Ramos (cell line): ENCODE data around the gene SF3B6.
"Not testable (repeated sequence)": the region's sequence is repeated elsewhere in the genome, so short reads cannot be mapped to it uniquely, and the experiment has no call there.

Experiments used
- in situ Hi-C: fragments of 300-500 bp; cut with MboI; formaldehyde crosslinking; loops from one replicate; pipeline ENCODE4 v1.14.3; 2022; ENCODE audit warnings: low sequenced_read_pairs; ENCODE audit not compliant: unreplicated experiment

The SF3B6 gene

DNA sequence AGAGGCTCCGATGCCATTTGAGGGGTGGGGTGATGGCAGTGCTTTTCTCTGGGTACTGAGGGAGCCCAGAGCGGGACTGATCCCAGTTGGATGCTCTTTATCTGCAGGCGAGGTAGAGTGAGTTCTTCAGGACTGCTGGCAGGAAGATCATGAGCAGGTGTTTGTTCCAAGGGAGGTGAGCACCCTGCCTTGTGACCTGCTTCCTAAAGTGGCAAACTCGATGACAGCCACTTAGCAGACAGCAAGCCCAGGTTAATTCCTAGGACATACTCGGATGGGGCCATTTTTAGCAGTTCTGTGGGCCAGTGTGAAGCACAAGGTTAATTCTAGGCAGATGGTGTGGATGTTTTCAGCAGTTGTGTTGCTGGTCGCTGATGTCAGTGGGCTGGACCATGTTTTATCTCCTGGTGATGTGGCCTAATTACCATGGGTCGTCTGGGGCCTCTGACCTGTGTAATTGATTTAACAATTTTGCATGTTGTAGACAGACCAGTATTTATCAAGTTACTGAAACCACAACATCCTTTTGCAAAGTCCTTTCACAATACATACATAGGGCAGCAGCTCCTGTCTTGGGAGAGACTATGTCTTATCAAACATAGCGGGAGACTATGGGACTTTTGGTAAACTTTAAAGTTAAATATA, 21.6 kb downstream of the SF3B6 start:
- in situ Hi-C loops: no loop called here

DNA sequence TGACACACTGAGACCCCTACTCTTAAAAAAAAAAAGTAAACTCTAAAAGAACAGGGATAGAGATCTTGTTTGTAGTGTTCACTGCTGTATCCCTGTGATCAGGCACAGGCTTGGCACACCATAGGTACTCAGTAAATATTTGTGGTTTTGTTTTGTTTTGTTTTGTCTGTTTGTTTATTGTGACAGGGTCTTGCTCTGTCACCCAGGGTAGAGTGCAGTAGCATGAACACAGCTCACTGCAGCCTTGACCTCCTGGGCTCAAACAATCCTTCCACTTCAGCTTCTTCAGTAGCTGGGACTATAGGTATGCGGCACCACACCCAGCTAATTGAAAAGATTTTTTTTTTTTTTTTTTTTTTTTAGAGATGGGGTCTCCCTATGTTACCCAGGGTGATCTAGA, 23.2 kb downstream of the SF3B6 start:
- in situ Hi-C loops: no loop called here

DNA sequence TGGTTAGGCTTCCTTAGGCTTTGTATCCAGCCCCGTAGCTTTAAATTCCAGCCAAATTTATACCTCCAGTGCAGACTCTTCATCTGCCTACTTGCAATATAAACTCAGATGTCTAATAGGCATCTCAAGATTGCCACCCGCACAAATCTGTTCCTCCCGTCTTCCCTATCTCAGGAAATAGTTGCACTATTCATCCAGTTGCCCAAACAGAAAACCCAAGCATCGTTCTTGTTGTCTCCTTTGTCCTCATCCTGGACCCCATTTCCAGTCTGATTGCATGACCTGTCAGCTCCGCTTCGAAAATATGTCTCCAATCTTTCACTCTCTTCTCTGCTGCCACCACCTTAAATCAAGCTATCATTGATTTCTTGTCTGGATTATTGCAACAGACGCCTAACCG, 24.3 kb downstream of the SF3B6 start:
- in situ Hi-C loops: no loop called here

DNA sequence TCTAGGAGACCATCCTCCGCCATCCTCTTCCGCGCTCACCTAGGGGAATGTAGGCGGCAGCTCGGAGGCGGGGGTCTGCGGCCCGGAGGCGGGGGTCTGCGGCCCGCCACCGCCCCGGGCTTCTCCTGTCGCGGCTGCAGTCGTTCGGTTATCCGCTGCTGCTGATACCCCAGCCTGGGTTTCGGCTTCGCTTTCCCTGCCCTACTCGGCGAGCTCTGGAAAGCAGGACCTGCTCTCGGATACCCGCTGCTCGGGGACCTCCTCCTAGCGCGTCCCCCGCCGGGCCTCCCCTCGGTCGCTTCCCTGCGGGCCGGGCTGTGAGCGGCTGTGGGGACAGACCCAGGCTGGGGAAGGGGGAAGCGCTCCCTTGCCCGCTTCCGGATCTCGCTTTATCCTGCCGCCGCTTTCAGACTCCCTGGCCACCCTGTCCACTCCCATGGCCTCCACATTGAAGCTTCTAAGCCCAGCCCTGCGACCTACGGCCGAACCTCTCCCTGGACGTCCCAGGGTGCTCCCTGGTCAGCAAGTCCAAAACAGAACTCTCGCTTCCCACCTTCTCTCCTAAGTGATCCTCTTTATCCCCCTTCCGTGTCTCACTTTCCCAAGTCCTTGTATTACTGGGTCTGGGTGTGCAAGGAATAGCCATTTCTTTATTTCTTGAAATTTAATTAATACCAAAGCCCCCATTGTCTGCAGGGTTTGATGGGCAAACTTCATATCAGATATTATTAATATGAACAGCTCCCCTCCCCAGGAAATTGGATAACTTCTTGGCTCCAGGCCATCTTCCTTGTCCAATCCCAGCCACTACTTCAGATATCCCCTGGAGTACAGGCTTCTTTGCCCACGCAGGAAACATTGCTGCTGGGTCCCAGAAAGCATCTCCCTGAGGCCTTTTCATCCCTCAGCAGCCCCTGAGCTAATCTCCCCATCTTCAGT, 25.8 kb downstream of the SF3B6 start:
- in situ Hi-C loops: no loop called here

DNA sequence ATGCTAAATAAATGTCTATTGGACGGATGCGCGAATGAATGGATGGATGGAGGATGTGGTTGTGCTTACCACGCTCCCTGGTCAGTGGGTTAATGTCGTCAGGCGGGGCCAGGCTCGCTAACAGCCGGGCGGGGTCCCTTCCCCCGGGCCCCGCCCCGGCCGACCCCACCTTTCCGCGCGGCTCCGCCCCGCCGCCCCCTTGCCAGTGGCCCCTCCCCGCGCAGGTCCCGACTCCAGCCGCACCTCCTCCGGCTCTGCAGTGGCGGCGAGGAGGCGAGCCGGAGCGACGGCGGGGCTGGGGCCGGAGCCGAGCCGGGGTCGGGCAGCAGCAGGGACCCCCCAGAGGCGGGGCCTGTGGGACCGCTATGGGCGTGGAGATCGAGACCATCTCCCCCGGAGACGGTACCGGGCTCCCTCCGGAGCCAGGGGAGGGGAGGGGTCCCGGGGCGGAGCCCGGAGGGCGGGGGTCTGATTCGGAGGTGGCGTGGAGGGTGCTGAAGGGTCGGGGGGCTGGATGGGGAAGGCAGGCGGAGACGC, 26.6 kb downstream of the SF3B6 start, which contains the start of gene FKBP1B:
Gene FKBP1B, plus strand, starts transcription at position 257 of the 537 bp plus-strand sequence. Its CDS starts 109 bp downstream, at position 366.
- in situ Hi-C loops: no loop called here

DNA sequence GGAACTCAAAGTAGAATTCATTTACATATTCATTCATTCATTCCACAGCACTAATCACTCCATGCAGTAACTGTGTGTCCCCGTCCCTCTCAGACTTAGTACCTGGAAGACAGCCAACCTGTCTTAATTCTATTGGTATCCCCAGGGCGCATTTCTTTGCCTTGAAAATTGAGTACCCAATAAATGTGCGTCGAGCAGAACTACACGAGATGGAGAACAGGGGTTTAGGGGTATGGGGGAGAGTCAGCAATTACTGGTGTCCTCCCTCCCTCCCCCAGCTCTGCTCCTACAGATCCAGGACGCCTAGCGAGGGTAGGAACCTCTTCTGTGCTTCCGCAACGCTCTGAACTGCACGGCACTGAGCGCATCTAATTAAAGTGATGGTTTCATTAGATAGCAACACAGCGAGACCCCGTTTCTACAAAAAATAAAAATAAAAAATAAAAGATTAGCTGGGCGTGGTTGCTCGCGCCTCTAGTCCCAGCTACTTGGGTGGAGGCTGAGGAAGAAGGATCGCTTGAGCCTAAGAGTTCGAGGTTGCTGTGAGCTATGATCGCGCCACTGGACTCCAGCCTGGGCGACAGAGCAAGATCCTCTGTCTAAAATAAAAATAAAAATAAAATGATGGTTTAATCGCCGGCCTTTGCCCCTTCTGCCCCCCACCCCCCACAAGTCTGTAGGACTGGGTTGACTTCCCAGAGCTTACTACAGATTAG, 27.2 kb downstream of the SF3B6 start:
- in situ Hi-C loops: no loop called here

DNA sequence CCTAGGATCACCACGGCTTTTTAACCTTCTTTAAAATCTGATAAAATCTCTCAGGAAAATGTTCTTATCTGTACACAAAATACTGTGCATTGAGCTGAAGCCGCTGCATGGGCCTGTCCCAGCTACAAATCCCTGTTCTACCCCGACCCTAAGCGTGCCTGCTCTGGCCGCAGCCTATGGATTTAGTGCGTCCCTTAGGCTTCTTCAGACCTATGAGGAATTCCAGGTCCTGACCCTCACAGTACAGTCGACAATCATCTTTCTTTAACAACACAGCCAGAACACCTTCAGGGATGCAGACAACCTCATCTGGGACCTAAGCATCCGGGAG, 28.5 kb downstream of the SF3B6 start:
- in situ Hi-C loops: no loop called here

DNA sequence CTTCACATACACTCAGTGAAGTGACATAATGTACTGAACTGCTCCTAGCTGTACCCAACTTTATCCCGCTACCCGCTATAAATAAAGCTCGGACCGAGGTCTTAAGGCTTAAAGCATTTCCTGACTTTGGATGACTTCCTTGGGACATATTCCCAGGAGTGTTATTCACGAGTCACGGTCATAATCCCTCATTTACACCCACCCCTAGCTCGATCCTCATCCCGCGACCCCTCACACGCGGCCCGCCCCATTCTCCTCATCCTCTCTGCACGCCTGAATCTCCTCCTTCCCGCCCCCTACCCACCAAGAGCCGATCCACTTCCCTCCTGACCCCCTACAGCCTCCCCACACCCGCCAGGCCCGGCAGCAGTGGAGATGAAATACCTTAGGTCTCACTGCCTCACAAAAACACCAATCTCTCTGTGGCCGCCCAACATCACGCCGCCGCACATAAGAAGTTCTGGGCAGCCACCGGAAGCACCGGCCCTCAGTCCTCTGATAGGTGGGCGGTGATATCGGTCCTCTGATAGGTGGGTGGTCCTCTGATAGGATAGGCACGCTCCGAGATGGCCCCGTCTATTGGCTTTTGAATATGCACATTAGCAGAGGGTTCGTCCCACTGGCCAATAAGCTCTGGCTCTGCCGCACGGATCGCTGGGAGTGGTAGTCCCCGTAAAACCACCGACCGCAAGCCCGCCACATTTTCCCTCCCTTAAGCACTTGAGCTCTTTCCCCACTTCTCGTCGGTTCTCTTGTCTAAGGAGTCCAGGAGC, 29.0 kb downstream of the SF3B6 start, which contains the start of gene WDCP:
Gene WDCP, minus strand, starts transcription at position 462 of the 773 bp plus-strand sequence. CDS start 7,897 bp downstream, outside the sequence.
- in situ Hi-C loops: no loop called here

DNA sequence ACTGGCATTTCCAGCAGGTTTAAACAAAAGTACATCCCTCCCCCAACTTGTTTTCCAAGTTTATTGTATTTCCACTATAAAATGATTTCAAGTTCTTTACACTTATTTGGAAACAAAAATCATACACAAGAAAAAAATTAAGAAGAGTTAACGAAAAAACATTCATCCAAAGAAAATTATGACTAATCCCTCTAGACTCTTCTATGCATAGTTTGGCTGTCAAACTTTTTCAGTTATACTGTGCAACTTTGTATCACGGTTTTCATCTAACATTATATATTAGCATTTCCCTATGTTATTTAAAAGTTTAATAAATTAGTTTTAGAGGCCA, 29.6 kb downstream of the SF3B6 start:
- in situ Hi-C loops: no loop called here

DNA sequence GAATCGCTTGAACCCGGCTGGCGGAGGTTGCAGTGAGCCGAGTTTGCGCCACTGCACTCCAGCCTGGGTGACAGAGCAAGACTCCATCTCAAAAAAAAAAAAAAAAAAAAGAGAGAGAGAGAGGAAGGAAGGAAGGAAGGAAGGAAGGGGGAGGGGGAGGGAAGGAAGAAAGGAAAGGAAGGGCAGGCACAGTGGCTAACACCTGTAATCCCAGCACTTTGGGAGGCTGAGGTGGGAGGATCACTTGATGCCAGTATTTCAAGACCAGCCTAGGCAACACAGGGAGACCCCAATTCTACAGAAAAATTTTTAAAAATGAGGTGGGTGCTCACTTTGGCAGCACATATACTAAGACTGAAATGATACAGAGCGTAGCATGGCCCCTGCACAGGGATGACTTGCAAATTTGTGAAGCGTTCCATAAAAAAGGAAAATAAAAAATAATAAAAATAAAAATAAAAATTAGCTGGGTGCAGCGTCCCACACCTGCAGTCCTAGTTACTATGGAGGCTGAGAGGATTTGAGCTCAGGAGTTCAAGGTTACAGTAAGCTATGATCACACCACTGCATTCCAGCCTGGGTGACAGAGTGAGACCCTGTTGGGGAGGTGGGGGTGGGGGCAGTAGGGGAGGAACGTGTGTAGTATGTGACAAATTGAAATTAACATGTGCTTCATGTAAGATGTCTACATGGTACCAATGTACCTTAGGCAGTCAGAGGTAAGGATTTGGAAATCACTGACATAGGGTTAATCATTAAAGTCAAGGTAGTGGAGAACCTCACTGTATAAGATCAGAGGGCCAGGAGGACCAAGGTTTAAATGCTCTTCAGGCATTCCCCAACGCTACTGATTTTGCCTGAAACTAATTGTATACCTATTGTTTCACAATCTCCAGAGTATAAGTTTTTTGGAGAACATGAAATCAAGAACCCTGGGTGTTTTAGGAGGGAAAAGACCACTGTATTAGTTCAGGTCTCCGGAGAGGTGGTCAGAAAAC, 30.3 kb downstream of the SF3B6 start:
- in situ Hi-C loops: no loop called here

DNA sequence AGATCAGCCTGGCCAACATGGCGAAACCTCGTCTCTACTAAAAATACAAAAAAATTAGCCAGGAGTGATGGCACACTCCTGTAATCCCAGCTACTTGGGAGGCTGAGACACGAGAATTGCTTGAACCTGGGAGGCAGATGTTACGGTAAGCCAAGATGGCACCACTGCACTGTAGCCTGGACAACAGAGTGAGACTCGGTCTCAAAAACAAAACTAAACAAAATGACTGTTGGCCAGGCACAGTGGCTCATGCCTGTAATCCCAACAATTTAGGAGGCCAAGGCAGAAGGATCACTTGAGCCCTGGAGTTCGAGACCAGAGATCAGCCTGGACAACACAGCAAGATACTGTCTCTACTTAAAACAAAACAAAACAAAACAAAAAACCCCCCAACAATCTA, 33.0 kb downstream of the SF3B6 start:
- in situ Hi-C loops: not testable (repeated sequence)

DNA sequence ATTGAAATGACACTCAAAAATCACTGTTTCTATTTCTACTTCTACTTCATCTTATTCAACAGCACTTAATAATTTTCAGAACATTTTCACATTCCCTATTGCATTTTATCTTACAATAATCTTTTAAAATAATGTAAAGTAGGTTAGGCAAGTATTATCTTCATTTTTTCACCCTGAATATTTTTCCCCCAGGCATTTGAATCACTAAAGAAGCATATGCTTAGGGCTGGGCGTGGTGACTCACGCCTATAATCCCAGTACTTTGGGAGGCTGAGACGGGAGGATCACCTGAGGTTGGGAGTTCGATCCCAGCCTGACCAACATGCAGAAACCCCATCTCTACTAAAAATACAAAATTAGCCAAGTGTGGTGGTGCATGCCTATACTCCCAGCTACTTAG, 35.6 kb downstream of the SF3B6 start:
- in situ Hi-C loops: no loop called here

DNA sequence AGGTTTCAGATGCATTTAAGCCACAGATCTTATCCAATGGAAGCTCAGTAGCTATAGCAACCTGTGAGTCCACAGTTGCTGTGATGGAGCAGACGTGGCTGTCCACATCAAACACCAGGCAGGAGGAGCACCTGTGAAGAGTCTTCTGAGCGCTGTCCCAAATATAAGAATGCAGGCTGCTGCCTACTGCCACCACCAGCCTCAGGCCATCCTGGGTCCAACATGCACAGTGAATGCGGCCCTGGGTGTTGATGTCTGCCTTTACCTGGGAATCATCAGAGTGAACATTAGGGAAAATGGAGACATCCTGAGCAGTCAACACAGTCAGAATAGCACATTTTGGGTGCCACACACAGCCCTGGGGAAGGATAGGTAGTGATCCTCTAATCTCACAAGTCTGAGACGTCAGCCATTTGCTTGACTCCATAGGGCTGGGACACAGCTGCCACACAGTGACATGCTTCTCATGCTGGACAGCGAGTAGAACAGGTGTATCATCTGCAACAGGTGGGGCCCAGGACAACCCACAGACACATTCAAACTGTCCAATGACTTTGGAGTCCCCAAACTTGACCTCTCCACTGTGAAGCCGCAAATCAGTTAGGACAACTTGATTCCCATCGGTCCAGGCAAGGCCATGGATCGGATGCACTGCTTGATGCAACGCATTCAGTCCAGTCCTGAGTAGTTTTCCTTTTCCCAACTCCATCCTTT, 37.2 kb downstream of the SF3B6 start:
- in situ Hi-C loops: no loop called here

DNA sequence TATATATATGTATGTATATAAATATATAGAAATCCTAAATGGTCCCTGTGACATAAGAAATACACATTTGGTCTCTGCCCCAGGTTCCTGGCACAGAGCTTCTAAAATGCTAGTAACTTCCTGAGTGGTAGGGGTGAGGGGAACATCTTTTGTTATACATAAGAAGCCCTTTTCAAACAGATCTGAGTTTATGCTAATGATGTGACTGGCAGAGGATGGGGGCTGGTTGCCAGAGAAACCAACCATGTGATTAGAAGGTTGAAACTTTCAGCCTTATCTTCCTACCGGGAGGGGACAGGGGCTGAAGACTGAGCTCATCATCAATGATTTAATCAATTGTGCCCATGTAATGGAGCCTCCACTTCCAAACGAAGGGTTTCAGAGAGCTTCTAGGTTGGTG, 49.9 kb downstream of the SF3B6 start:
- in situ Hi-C loops: no loop called here

DNA sequence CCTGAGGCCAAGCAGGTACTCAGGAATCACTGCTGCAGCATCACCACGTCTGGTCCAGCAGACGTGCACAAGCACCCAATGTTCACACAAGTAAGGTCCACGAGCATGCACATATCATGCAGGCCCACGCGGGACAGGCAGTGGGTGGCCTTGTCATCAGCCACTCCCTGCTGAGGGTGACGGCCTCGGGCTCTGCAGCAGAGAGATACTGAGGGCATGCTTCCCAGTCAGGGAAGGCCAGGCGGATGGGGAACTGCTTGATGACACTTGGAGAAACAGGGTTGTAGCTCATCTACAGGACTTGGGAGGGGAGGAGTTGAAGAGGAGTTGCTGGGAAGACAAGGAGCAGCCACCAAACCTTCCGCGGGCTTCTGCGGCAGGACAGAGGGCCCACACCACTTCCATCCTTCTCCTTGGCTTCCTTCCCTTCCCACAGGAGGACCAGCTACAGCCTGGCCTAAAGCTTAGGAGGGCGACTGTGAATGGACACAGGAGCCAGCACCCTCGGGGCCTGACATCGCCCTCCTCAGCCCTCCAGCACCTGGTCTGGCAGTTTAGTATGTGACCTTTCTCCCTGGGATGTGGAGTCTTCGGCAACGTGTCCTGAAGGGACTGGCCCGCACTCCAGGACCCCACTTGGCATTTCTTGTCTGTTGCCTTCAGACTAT, 51.0 kb downstream of the SF3B6 start:
- in situ Hi-C loops: no loop called here

DNA sequence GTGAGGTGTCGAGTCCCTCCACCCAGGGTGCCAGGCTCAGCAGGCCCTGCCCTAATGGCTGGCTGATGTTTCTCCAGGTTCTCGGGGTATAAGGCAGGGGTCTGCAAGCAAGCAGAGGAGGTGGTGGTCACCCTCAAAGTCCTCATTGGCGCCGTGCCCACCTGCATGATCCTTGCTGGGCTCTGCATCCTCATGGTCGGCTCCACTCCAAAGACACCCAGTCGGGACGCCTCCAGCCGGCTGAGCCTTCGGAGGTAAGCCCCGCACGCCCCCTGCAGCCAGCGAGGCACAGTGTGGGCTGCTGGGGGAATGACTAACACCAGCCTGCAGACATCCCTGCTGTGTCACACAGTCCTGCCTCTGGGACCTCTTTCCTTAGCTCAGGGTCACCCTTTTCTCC, 52.1 kb downstream of the SF3B6 start:
- in situ Hi-C loops: no loop called here

DNA sequence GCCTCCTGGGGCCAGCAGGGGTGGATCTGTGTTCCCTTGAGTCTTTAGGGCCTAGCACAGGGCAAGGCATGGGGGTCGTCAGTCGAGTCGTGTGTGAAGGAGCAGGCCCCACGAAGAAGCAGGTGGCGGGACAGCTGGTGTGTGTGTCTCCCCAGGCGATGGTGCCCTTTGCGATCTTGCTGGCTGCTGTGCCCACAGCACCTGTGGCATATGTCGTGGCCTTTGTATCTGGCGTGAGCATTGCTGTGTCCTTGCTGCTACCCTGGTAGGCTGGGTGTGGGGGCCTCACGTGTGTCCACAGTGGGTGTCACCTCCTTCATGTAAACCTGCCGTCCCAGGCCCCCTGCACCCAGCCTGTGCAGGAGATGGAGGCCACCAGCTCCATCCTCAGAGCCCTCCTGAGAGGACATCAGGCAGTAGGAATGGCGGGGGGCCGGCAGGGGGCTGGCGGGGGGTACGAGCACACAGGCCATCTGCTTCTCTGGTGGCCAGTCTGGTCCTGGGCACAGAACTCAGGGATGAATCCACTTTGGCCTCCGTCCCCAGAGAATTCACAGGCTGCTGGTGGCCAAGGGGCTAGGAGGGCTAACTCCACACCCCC, 53.1 kb downstream of the SF3B6 start:
- in situ Hi-C loops: no loop called here
